ENCODE data around the gene ST6GALNAC6. TPM values are rescaled to one million over a fixed set of nuclear protein-coding genes. Genes with fewer than 3 reads are reported as not detected.

ST6GALNAC6 gene
- total and polyA plus RNA-seq, 4 donors, result 28.3 to 59.8 (median 48.6) TPM

DNA sequence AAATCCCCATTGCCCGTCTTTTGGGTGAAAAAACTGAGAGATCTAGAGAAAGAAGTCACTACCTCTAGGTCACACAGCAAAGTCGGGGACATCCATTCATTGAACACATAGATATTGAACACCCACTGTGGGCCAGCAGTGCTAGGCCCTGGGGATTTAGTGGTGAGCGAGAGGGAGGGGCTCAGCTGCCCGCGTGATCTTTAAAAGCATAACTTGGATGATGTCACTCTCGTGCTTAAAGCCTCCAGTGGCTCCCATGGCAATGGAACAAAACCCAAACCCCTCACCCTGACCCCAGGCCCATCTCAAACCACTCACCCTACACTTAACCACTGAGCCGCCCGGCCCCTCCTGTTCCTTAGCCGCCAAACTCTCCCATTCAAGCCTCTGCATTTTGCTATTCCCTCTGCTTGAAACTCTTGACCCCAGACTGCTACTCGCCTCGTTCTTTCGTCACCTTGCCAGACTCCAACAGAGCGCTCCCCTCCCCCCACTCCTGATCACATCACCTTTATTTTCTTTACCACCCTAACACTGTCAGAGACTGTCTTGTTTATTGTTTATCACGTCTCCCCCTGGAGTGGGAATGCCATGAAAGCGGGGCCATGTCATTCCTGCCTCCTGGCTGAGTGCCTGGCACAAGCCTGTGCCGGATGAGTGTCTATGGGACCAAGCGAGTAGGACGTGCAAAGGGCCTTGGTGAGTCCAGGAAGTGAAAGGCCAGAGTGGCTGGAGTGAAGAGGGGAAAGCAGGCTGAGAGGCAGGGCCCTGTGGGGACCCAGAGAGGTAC is 31.9 kb upstream of the ST6GALNAC6 start:
- peaks cover 0 to 27% (median 9%) of the 10 kb centered on the region in 3 donors for H3K27me3 ChIP-seq (ENCODE audit: control insufficient read depth in 3 of 3, insufficient read depth in 3 of 3, low read length in 2 of 3)
- 32 to 43% methylated on average over 18 of the region's 18 CpGs for WGBS, 2 donors
- no peak overlapping the region for H3K4me3 ChIP-seq
- no peak for TF ChIP-seq CTCF (IDR thresholded peaks at IDR 0.05; ENCODE audit: control extremely low read depth, extremely low read depth)
- peak overlapping the region in 1 of 2 donors; percentile 26 for H3K9ac ChIP-seq (ENCODE audit: insufficient read depth in 1 of 2, low read length in 2 of 2)
- H3K27ac ChIP-seq (ENCODE audit: low read depth in 1 of 2, low read length in 1 of 2), result peak overlapping the region in 1 of 2 donors; percentile 83
- peaks cover 0 to 8% (median 3%) of the 10 kb centered on the region in 4 donors for H3K36me3 ChIP-seq (ENCODE audit: control insufficient read depth in 4 of 4, insufficient read depth in 4 of 4, low read length in 4 of 4)
- ATAC-seq (ENCODE audit: insufficient read depth, low FRiP score) (peak; percentile 36), DNase-seq (peak; percentile 74 to 81 (median 79))
- H3K4me1 ChIP-seq (ENCODE audit: control insufficient read depth in 5 of 5, insufficient read depth in 5 of 5, low read length in 5 of 5), result peaks cover under 1 to 30% (median 15%) of the 10 kb centered on the region in 5 donors
- H3K9me3 ChIP-seq (ENCODE audit: control insufficient read depth in 4 of 4, insufficient read depth in 3 of 4, low read length in 3 of 4), result no peaks in the 10 kb centered on the region

- Histone ChIP-seq H3K27ac (ENCODE audit: low read depth in 1 of 2, low read length in 1 of 2) (peak within 1 kb of the TSS in 1 of 2 donors; percentile 83), H3K27me3 (ENCODE audit: control insufficient read depth in 3 of 3, insufficient read depth in 3 of 3, low read length in 2 of 3) (peaks cover 0 to 31% (median 12%) of the 10 kb centered on the region in 3 donors), H3K9me3 (ENCODE audit: control insufficient read depth in 4 of 4, insufficient read depth in 3 of 4, low read length in 3 of 4) (no peaks in the 10 kb centered on the region), H3K4me1 (ENCODE audit: control insufficient read depth in 5 of 5, insufficient read depth in 5 of 5, low read length in 5 of 5) (peaks cover 0 to 22% (median 10%) of the 10 kb centered on the region in 5 donors), H3K4me3 (peak within 1 kb of the TSS; percentile 3), H3K9ac (ENCODE audit: insufficient read depth in 1 of 2, low read length in 2 of 2) (peak within 1 kb of the TSS in 1 of 2 donors; percentile 26), H3K36me3 (ENCODE audit: control insufficient read depth in 4 of 4, insufficient read depth in 4 of 4, low read length in 4 of 4) (peaks cover 0 to 7% (median under 1%) of the 10 kb centered on the region in 4 donors)
- DNase-seq, result peak; percentile 80 to 90 (median 86)
- peak; percentile 85 for ATAC-seq (ENCODE audit: insufficient read depth, low FRiP score)
- no peak for TF ChIP-seq CTCF (IDR thresholded peaks at IDR 0.05; ENCODE audit: control extremely low read depth, extremely low read depth)
- 2 to 3% methylated on average over 69 to 70 of the region's 70 CpGs for WGBS, 2 donors
Observed at GRCh38 chr9:127930231-127931091, 31.1 kb upstream of the ST6GALNAC6 start, which contains the start of gene PIP5KL1. TSS of gene PIP5KL1 (minus strand) at chr9:127930777. CDS start at chr9:127930752, 25 bp downstream.

DNA sequence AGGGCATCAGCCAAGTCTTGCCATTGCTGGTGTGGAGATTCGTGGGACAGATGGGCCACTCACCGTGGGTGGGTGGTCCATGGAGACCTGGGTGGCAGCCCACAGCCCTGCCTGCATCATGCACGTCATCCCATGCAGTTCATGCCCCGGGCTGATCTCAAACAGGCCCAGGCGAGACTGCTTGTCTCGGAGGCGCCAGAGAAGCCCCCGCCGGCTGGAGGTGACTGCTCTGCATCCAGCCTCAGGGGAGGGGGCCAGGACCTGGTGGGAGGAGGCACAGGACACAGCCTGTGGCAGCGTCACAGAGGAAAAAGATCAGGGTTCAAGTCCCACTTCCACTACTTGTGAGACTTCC is 30.2 kb upstream of the ST6GALNAC6 start:
- peaks cover 0 to 21% (median 10%) of the 10 kb centered on the region in 5 donors for H3K4me1 ChIP-seq (ENCODE audit: control insufficient read depth in 5 of 5, insufficient read depth in 5 of 5, low read length in 5 of 5)
- TF ChIP-seq CTCF (IDR thresholded peaks at IDR 0.05; ENCODE audit: control extremely low read depth, extremely low read depth), result no peak
- DNase-seq (no peak), ATAC-seq (ENCODE audit: insufficient read depth, low FRiP score) (no peak)
- H3K27ac ChIP-seq (ENCODE audit: low read depth in 1 of 2, low read length in 1 of 2), result no peak overlapping the region
- no peaks in the 10 kb centered on the region for H3K9me3 ChIP-seq (ENCODE audit: control insufficient read depth in 4 of 4, insufficient read depth in 3 of 4, low read length in 3 of 4)
- no peak overlapping the region for H3K9ac ChIP-seq (ENCODE audit: insufficient read depth in 1 of 2, low read length in 2 of 2)
- peaks cover 0 to 3% (median 0%) of the 10 kb centered on the region in 4 donors for H3K36me3 ChIP-seq (ENCODE audit: control insufficient read depth in 4 of 4, insufficient read depth in 4 of 4, low read length in 4 of 4)
- no peak overlapping the region for H3K4me3 ChIP-seq
- WGBS, 2 donors, result 73 to 81% methylated on average over 10 of the region's 10 CpGs
- peaks cover 0 to 34% (median 14%) of the 10 kb centered on the region in 3 donors for H3K27me3 ChIP-seq (ENCODE audit: control insufficient read depth in 3 of 3, insufficient read depth in 3 of 3, low read length in 2 of 3)
